ENCODE results near the gene DDX18.

- TF ChIP-seq CTCF (IDR thresholded peaks at IDR 0.05) (no peak), POLR2A (IDR thresholded peaks at IDR 0.05) (no peak), POLR2AphosphoS5 (IDR thresholded peaks at IDR 0.05) (no peak)
Observed at GRCh38 chr2:117858892-117859531, 44.5 kb downstream of the DDX18 start.

Data from breast epithelium (tissue), 3 donors.